Measurements from ENCODE around the gene AK4.

The AK4 gene

DNA sequence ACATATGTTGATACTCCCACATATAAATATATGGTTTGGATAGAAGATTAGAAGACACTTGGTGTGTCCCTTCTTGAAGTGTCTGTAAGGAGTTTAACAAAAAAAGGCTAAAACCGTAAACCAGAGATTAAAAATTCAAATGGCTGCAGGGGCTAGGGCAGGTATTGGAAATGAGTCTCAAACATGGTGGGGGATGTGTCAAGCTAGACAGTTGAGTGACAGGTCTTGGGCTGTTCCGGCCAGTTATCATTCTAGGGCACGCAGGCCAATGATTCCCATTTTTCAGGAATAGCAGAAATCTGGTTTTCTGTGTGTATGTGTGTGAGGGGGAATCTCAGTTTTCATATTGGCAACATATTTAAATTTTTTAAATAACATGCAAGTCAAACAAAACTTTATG is 77.2 kb downstream of the AK4 start:
- Histone ChIP-seq H3K27me3 (ENCODE audit: insufficient read depth, low read length, poor library complexity) (no peaks in the 10 kb centered on the region), H3K4me1 (ENCODE audit: insufficient read depth, low read length) (no peaks in the 10 kb centered on the region), H3K27ac (ENCODE audit: low read length) (no peak overlapping the region), H2AFZ (ENCODE audit: low read depth, low read length) (no peak overlapping the region), H3K36me3 (ENCODE audit: insufficient read depth, low read length) (no peaks in the 10 kb centered on the region), H3K4me2 (ENCODE audit: insufficient read depth, low read length) (no peak overlapping the region), H3K79me2 (ENCODE audit: insufficient read depth, low read length) (no peaks in the 10 kb centered on the region), H3K4me3 (ENCODE audit: low read depth in 1 of 2, low read length in 2 of 2) (no peak overlapping the region), H3K9ac (ENCODE audit: low read depth, low read length) (no peak overlapping the region), H3K9me3 (ENCODE audit: insufficient read depth, low read length, severe bottlenecking) (no peaks in the 10 kb centered on the region), H4K20me1 (ENCODE audit: insufficient read depth, low read length) (no peaks in the 10 kb centered on the region)
- ATAC-seq (ENCODE audit: insufficient read depth, low read depth) = no peak
- no peak for DNase-seq
- TF ChIP-seq, protein P1, sequence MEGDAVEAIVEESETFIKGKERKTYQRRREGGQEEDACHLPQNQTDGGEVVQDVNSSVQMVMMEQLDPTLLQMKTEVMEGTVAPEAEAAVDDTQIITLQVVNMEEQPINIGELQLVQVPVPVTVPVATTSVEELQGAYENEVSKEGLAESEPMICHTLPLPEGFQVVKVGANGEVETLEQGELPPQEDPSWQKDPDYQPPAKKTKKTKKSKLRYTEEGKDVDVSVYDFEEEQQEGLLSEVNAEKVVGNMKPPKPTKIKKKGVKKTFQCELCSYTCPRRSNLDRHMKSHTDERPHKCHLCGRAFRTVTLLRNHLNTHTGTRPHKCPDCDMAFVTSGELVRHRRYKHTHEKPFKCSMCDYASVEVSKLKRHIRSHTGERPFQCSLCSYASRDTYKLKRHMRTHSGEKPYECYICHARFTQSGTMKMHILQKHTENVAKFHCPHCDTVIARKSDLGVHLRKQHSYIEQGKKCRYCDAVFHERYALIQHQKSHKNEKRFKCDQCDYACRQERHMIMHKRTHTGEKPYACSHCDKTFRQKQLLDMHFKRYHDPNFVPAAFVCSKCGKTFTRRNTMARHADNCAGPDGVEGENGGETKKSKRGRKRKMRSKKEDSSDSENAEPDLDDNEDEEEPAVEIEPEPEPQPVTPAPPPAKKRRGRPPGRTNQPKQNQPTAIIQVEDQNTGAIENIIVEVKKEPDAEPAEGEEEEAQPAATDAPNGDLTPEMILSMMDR (IDR thresholded peaks at IDR 0.05; ENCODE audit: borderline replicate concordance, extremely low read depth, low read length, poor library complexity, severe bottlenecking) = no peak
- TF ChIP-seq EZH2 (IDR thresholded peaks at IDR 0.05; ENCODE audit: borderline replicate concordance, low read depth, low read length, severe bottlenecking) = no peak

DNA sequence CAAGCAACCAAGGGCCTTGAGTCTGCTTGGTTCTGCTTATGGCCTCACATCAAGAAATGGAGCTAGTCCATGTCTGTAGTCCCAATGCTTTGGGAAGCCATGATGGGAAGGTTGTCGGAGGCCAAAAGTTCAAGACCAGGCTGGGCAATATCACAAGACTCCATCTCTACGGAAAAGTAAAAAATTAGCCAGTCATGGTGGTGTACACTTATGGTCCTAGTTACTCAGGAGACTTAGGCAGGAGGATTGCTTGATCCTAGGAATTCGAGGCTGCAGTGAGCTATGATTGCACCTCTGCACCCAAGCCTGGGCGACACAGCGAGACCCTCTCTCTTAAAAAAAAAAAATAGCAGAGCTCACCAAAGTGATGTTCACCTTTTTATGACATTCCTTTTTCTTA is 81.2 kb downstream of the AK4 start:
- peaks cover 13% of the 10 kb centered on the region for H3K27me3 ChIP-seq (ENCODE audit: insufficient read depth, low read length, poor library complexity)
- no peak overlapping the region for H2AFZ ChIP-seq (ENCODE audit: low read depth, low read length)
- H3K79me2 ChIP-seq (ENCODE audit: insufficient read depth, low read length) = no peaks in the 10 kb centered on the region
- no peak overlapping the region for H3K9ac ChIP-seq (ENCODE audit: low read depth, low read length)
- H3K36me3 ChIP-seq (ENCODE audit: insufficient read depth, low read length) = no peaks in the 10 kb centered on the region
- H3K4me2 ChIP-seq (ENCODE audit: insufficient read depth, low read length) = no peak overlapping the region
- no peak overlapping the region for H3K27ac ChIP-seq (ENCODE audit: low read length)
- no peak overlapping the region for H3K4me3 ChIP-seq (ENCODE audit: low read depth in 1 of 2, low read length in 2 of 2)
- H4K20me1 ChIP-seq (ENCODE audit: insufficient read depth, low read length) = no peaks in the 10 kb centered on the region
- DNase-seq (no peak), ATAC-seq (ENCODE audit: insufficient read depth, low read depth) (no peak)
- no peaks in the 10 kb centered on the region for H3K9me3 ChIP-seq (ENCODE audit: insufficient read depth, low read length, severe bottlenecking)
- TF ChIP-seq, protein P1 (IDR thresholded peaks at IDR 0.05; ENCODE audit: borderline replicate concordance, extremely low read depth, low read length, poor library complexity, severe bottlenecking) = no peak
- no peak for TF ChIP-seq EZH2 (IDR thresholded peaks at IDR 0.05; ENCODE audit: borderline replicate concordance, low read depth, low read length, severe bottlenecking)
- no peaks in the 10 kb centered on the region for H3K4me1 ChIP-seq (ENCODE audit: insufficient read depth, low read length)

DNA sequence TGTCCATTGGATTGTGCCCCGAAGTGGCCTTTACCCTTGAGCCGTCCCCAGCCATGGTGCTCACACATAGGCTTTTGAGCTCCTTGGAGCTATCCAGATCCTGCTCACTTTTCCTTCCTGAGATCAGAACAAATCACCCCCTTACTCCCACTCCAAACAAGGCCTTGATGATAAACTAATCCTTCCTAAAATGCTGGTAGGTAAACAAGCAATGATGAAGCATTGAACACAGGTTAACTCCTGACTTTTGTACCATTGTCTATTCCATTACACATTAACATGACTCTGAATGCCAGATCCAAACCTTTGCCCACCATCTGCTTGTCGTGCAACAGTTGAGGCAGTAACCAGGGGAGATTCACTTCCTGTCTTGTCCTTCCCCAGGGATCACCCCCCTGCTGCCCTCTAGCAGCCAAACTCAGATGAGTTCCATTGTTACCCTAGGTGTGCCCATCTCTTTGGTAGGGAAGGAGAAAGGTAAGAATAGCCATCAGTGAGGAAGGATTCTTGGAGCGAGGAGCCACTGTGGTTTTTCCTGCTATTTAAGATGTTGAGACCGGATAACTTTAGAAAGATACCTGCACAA is 81.8 kb downstream of the AK4 start:
- Histone ChIP-seq H3K4me1 (ENCODE audit: insufficient read depth, low read length) (no peaks in the 10 kb centered on the region), H2AFZ (ENCODE audit: low read depth, low read length) (no peak overlapping the region), H3K4me3 (ENCODE audit: low read depth in 1 of 2, low read length in 2 of 2) (no peak overlapping the region), H4K20me1 (ENCODE audit: insufficient read depth, low read length) (no peaks in the 10 kb centered on the region), H3K9ac (ENCODE audit: low read depth, low read length) (no peak overlapping the region), H3K79me2 (ENCODE audit: insufficient read depth, low read length) (no peaks in the 10 kb centered on the region), H3K9me3 (ENCODE audit: insufficient read depth, low read length, severe bottlenecking) (no peaks in the 10 kb centered on the region), H3K27ac (ENCODE audit: low read length) (no peak overlapping the region), H3K4me2 (ENCODE audit: insufficient read depth, low read length) (no peak overlapping the region), H3K36me3 (ENCODE audit: insufficient read depth, low read length) (no peaks in the 10 kb centered on the region), H3K27me3 (ENCODE audit: insufficient read depth, low read length, poor library complexity) (peaks cover 13% of the 10 kb centered on the region)
- no peak for DNase-seq
- TF ChIP-seq EZH2 (IDR thresholded peaks at IDR 0.05; ENCODE audit: borderline replicate concordance, low read depth, low read length, severe bottlenecking) = no peak
- TF ChIP-seq, protein P1 (IDR thresholded peaks at IDR 0.05; ENCODE audit: borderline replicate concordance, extremely low read depth, low read length, poor library complexity, severe bottlenecking) = no peak
- ATAC-seq (ENCODE audit: insufficient read depth, low read depth) = no peak

All from DND-41 (cell line).